UCSD-AML1 (cell line): Measurements from ENCODE around the gene CST2.
"Not testable (repeated sequence)": the region's sequence is repeated elsewhere in the genome, so short reads cannot be mapped to it uniquely, and the experiment has no call there.

ENCODE experiments used
- DNase-seq: peaks from one replicate; lab custom pipeline; 2025; ENCODE audit not compliant: unreplicated experiment; lab: John Stamatoyannopoulos, UW

The CST2 gene

GRCh38 chr20:23811559-23811958 is 15.0 kb downstream of the CST2 start:
- not testable (repeated sequence) for DNase-seq

- DNase-seq = not testable (repeated sequence)
Observed at GRCh38 chr20:23810349-23810748, 16.2 kb downstream of the CST2 start.

GRCh38 chr20:23800865-23801264 is 25.7 kb downstream of the CST2 start:
- no peak for DNase-seq

GRCh38 chr20:23799216-23799847 is 27.2 kb downstream of the CST2 start:
- peak; percentile 24 for DNase-seq

- no peak for DNase-seq
Observed at GRCh38 chr20:23795526-23795925, 31.0 kb downstream of the CST2 start.

- no peak for DNase-seq
Observed at GRCh38 chr20:23794841-23795240, 31.7 kb downstream of the CST2 start.

- no peak for DNase-seq
Observed at GRCh38 chr20:23794065-23794464, 32.5 kb downstream of the CST2 start.

GRCh38 chr20:23783447-23783846 is 43.1 kb downstream of the CST2 start:
- no peak for DNase-seq

- peak; percentile 23 for DNase-seq
Observed at GRCh38 chr20:23782366-23782983, 44.1 kb downstream of the CST2 start.

- not testable (repeated sequence) for DNase-seq
Observed at GRCh38 chr20:23778676-23779075, 47.9 kb downstream of the CST2 start.

GRCh38 chr20:23777380-23777779 is 49.1 kb downstream of the CST2 start:
- not testable (repeated sequence) for DNase-seq

- DNase-seq = no peak
Observed at GRCh38 chr20:23776067-23776771, 50.3 kb downstream of the CST2 start.

GRCh38 chr20:23774081-23774480 is 52.4 kb downstream of the CST2 start:
- DNase-seq = no peak
